Skeletal muscle satellite cell (primary cell): ENCODE results near the gene TRABD2B.
"Not testable (repeated sequence)": the region's sequence is repeated elsewhere in the genome, so short reads cannot be mapped to it uniquely, and the experiment has no call there.

ENCODE experiments used
- H3K27me3 ChIP-seq: 2 replicates; pipeline ENCODE4 v1.7.0; 2013; ENCODE audit warnings: low read length; ENCODE audit not compliant: control insufficient read depth, insufficient read depth
- H3K36me3 ChIP-seq: 2 replicates; pipeline ENCODE4 v1.7.0; 2013; ENCODE audit warnings: mild to moderate bottlenecking, control low read depth, low read length; ENCODE audit not compliant: insufficient read depth
- H3K4me1 ChIP-seq: 2 replicates; pipeline ENCODE4 v1.7.0; 2013; ENCODE audit warnings: low read length; ENCODE audit not compliant: control insufficient read depth, insufficient read depth
- H3K4me2 ChIP-seq: 2 replicates; pipeline ENCODE4 v1.7.0; 2013; ENCODE audit warnings: mild to moderate bottlenecking, low read length
- H3K4me3 ChIP-seq: 2 replicates; pipeline ENCODE4 v1.7.0; 2013; ENCODE audit warnings: low read length
- H3K9ac ChIP-seq: 2 replicates; pipeline ENCODE4 v1.7.0; 2013; ENCODE audit warnings: mild to moderate bottlenecking, low read depth, low read length, moderate library complexity
- H3K9me3 ChIP-seq: replicated peaks from 2 replicates; pipeline ENCODE4 v1.7.0; 2013; ENCODE audit warnings: mild to moderate bottlenecking, control low read depth, low read length

Gene TRABD2B

DNA sequence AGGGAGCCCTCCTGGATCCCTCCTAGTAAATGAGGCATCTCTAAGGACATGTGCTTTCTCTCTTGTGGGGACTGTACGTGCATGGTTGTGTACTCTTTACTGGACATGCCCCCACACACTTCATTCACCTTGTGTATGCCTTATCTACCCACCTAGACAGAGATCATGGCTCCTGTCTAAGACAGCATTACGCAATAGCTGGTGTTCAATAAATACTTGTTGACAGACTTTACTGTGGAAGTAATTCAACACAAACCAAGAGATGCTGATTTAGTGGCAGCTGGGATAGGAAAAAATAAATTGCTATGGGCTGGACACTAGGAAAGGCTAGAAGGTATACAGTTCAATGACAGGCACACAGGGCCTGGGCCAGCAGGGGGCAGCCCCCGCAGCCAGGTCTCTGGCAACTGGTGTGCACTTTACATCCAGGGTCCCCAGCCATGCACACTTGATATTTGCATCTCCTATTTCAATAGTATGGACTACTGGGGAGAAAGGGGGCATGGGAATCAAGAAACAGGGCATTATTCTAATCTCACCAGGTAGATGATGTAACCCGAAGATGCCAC, 24.2 kb downstream of the TRABD2B start:
- H3K27me3 ChIP-seq = no peaks in the 10 kb centered on the region
- H3K36me3 ChIP-seq = no peaks in the 10 kb centered on the region
- H3K4me3 ChIP-seq = no peak overlapping the region
- no peak overlapping the region for H3K4me2 ChIP-seq
- no peak overlapping the region for H3K9ac ChIP-seq
- no peaks in the 10 kb centered on the region for H3K4me1 ChIP-seq
- no peaks in the 10 kb centered on the region for H3K9me3 ChIP-seq

DNA sequence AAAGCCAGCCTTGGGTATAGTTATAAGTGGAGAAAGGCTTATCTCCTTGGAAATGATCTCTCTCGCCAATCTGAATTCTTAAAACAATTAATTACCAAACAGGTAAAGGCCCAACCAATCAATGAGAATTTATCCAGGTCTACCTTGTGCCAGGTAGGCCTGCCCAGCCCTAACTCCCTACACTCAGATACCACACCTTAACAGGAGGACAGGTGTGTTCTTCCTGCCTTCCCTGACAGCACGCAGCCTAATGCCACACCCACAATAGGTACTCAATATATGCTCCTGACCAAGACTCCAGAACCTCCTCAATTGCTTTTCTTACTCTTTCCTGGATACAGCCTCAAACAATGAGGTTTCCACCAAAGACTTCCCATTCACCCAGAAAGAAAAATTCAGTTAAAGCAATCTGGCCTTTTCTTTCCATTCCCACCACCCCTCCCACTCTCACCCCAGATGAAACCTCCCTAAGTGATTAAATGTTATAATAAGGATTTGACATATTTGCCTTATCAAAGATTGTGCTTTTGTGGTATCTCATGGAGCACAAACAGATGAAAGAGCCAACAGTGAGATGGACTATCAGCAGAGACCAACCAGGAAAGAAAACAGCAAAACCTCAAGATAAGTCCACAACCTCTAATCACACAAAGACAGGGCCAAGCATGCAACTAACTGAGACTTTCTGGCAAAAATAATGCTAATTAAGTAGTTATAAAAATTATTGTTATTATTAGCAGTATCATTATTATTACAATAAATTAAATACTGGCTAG, 25.6 kb downstream of the TRABD2B start:
- H3K36me3 ChIP-seq = no peaks in the 10 kb centered on the region
- H3K27me3 ChIP-seq = no peaks in the 10 kb centered on the region

DNA sequence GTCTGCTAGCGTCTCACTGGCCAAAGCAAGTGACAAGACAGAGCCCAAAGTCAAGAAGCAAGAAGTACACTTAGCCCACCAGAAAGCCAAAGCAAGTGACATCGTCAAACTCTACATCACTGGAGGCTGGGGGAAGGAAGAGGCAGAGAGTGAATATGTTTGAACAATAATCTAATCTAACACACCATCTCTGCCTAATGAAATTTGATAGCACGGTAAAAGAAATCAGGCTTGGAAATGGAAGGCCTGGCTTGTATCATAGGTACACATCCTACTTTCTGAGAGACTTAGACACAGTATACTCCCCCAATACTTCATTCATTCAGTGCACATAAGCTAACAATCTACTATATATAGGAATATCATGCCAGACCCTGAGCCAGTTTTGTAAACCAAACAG, 26.3 kb downstream of the TRABD2B start:
- no peaks in the 10 kb centered on the region for H3K36me3 ChIP-seq
- H3K9me3 ChIP-seq = no peaks in the 10 kb centered on the region
- H3K9ac ChIP-seq = no peak overlapping the region
- H3K4me1 ChIP-seq = no peaks in the 10 kb centered on the region
- no peaks in the 10 kb centered on the region for H3K27me3 ChIP-seq
- H3K4me3 ChIP-seq = no peak overlapping the region
- H3K4me2 ChIP-seq = no peak overlapping the region

More for the DNA sequence above, 25.6 kb downstream of the TRABD2B start:
- H3K9ac ChIP-seq = no peak overlapping the region
- no peaks in the 10 kb centered on the region for H3K9me3 ChIP-seq
- H3K4me2 ChIP-seq = no peak overlapping the region
- no peaks in the 10 kb centered on the region for H3K4me1 ChIP-seq
- no peak overlapping the region for H3K4me3 ChIP-seq

DNA sequence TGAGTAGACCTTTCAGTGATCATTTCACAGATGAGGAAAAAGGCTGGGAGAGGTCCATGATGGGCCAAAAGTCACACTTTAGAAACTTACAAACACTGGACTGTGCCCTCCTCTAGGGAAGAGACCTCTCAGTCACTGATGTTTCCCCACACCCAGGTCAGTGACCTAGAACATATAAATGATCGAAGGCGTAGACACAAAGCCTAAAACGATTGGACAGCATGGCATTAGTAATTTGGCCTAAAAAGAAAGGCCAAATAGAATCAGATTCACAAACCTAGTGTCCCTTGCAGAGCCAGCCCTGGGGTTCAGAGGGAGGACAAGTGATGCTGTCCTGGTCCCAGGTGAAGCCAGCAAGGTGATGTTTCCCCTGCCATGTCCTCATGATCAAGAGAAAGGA, 27.7 kb downstream of the TRABD2B start:
- H3K36me3 ChIP-seq = no peaks in the 10 kb centered on the region
- H3K9me3 ChIP-seq = no peaks in the 10 kb centered on the region
- H3K27me3 ChIP-seq = no peaks in the 10 kb centered on the region
- no peaks in the 10 kb centered on the region for H3K4me1 ChIP-seq
- no peak overlapping the region for H3K4me2 ChIP-seq
- H3K4me3 ChIP-seq = no peak overlapping the region
- H3K9ac ChIP-seq = no peak overlapping the region

- no peaks in the 10 kb centered on the region for H3K4me1 ChIP-seq
- no peaks in the 10 kb centered on the region for H3K36me3 ChIP-seq
- H3K4me2 ChIP-seq = no peak overlapping the region
- no peak overlapping the region for H3K4me3 ChIP-seq
- H3K27me3 ChIP-seq = no peaks in the 10 kb centered on the region
- no peak overlapping the region for H3K9ac ChIP-seq
- no peaks in the 10 kb centered on the region for H3K9me3 ChIP-seq
Observed at GRCh38 chr1:47968556-47968888, 28.7 kb downstream of the TRABD2B start.

DNA sequence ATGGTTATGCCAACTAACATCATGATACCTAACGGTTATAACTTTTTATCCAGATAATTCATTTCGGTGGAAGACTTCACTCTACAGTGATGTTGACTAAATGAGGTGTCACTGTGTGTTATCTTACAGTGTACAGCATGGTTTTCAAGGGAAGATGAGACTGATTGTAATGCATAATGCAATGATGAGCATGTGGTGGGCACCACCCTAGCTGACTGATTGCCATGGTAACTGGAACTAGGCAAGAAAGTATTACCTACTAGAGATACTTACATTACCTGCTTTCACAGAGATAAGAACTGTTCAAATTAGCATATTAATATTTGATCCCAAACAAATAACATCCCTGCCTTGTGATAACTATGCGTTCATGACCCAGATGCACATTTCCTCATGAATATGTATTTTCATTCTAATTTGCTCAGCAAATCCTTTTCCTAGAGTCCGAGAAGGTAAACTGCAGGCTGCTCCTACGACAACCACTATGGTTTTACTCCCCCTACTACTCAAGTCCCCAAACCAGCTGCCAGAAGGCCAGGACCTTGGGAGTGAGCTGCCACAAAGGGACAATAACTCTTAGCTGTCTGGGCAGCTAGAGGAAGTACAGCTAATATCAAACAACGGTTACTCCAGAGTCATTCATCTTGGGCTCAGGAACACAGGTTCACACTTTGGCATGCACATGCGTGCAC, 29.2 kb downstream of the TRABD2B start:
- H3K9me3 ChIP-seq = no peaks in the 10 kb centered on the region
- no peak overlapping the region for H3K9ac ChIP-seq
- no peaks in the 10 kb centered on the region for H3K36me3 ChIP-seq
- no peaks in the 10 kb centered on the region for H3K4me1 ChIP-seq
- no peak overlapping the region for H3K4me3 ChIP-seq
- no peak overlapping the region for H3K4me2 ChIP-seq
- no peaks in the 10 kb centered on the region for H3K27me3 ChIP-seq

- Histone ChIP-seq H3K9ac (no peak overlapping the region), H3K27me3 (no peaks in the 10 kb centered on the region), H3K4me1 (no peaks in the 10 kb centered on the region), H3K4me3 (no peak overlapping the region), H3K4me2 (no peak overlapping the region), H3K36me3 (no peaks in the 10 kb centered on the region), H3K9me3 (no peaks in the 10 kb centered on the region)
Observed at GRCh38 chr1:47965816-47966215, 31.4 kb downstream of the TRABD2B start.

DNA sequence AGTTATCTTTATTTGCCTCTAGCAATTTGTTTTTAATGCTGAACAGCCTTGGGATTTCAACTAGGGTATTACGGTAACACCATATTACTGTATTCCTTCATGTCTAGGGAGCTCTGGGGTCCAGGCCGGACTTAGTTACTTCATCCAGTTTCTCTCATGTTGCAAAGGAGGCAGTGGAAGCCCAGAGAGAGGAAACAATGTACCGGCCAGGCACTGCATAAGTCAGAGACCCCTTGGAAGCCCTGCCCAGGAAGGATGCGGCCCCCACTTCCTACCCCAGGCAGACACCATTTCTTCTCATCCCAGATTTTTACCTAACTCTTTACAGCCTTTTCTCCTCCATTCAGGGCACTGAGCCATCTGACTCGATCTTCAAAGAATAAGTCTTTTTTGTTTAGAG, 32.5 kb downstream of the TRABD2B start:
- no peak overlapping the region for H3K4me2 ChIP-seq
- H3K9ac ChIP-seq = no peak overlapping the region
- H3K9me3 ChIP-seq = no peaks in the 10 kb centered on the region
- H3K4me1 ChIP-seq = no peaks in the 10 kb centered on the region
- no peak overlapping the region for H3K4me3 ChIP-seq
- H3K27me3 ChIP-seq = no peaks in the 10 kb centered on the region
- no peaks in the 10 kb centered on the region for H3K36me3 ChIP-seq

DNA sequence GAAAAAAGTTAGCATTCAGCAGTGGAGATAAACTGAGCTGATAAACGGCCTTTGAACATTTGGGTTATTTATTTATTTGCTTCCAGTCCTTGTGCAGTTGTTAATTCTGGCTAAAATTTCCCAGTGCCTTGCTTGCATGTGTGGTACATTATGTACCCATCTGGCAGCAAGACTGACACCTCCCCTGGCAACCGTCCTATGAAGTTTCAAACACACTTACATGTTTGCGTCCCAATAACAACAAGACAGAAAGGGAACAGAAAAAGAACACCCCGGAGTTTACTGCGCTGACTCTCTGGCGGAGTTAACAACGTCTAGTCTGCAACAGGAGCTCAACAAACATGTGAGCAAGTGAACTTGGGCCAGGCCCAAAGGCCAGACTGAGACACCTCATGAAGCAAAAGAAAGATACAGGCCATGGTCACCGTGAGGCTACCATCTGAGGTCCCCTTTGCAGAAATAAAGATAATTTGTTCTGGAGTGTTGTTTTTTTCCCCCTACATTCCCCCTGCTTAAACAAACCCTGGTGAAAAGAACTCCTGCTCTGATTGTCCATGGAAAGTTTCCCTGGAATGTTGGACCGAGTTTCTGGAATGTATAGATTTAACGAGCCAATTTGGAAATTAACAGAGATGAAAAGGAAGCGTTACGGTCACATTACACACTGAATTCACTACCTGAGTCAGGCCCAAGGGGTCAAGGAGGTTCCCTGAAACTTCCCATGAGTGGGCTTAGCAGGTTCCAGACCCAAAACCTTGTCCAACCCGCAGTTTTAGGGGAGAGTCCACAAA, 33.4 kb downstream of the TRABD2B start:
- Histone ChIP-seq H3K4me2 (no peak overlapping the region), H3K27me3 (no peaks in the 10 kb centered on the region), H3K9ac (no peak overlapping the region), H3K4me1 (no peaks in the 10 kb centered on the region), H3K9me3 (no peaks in the 10 kb centered on the region), H3K36me3 (no peaks in the 10 kb centered on the region), H3K4me3 (no peak overlapping the region)

- Histone ChIP-seq H3K4me2 (no peak overlapping the region), H3K9ac (no peak overlapping the region), H3K9me3 (no peaks in the 10 kb centered on the region), H3K4me1 (no peaks in the 10 kb centered on the region), H3K4me3 (no peak overlapping the region), H3K36me3 (no peaks in the 10 kb centered on the region), H3K27me3 (no peaks in the 10 kb centered on the region)
Observed at GRCh38 chr1:47962750-47963492, 34.3 kb downstream of the TRABD2B start.

DNA sequence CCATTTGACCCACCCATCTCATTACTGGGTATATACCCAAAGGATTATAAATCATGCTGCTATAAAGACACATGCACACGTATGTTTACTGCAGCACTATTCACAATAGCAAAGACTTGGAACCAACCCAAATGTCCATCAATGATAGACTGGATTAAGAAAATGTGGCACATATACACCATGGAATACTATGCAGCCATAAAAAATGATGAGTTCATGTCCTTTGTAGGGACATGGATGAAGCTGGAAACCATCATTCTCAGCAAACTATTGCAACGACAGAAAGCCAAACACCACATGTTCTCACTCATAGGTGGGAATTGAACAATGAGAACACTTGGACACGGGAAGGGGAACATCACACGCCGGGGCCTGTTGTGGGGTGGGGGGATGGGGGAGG, 35.4 kb downstream of the TRABD2B start:
- not testable (repeated sequence) for H3K27me3 ChIP-seq, H3K9me3 ChIP-seq, H3K9ac ChIP-seq, H3K4me2 ChIP-seq, H3K4me3 ChIP-seq, H3K36me3 ChIP-seq, H3K4me1 ChIP-seq
